ENCODE measurements around the gene ECPAS. TPM values are rescaled to one million over a fixed set of nuclear protein-coding genes. Genes with fewer than 3 reads are reported as not detected.

ECPAS gene
- total and polyA plus RNA-seq, 2 donors from 2014 or later: 28.1 to 83.7 TPM

- H3K27ac ChIP-seq (ENCODE audit: low read depth in 2 of 2, low read length in 2 of 2): no peak overlapping the region
- no peak overlapping the region for H3K9ac ChIP-seq (ENCODE audit: low read length in 3 of 3)
- FAIRE-seq: no peak
- no peak for TF ChIP-seq CTCF (IDR thresholded peaks at IDR 0.05; ENCODE audit: borderline replicate concordance, extremely low read depth, insufficient read depth)
- no peaks in the 10 kb centered on the region for H3K27me3 ChIP-seq (ENCODE audit: control insufficient read depth, insufficient read depth, low read length)
- H3K9me3 ChIP-seq (ENCODE audit: control insufficient read depth in 2 of 3, insufficient read depth in 1 of 3, low read length in 3 of 3): no peaks in the 10 kb centered on the region
- no peaks in the 10 kb centered on the region for H3K4me1 ChIP-seq (ENCODE audit: control insufficient read depth in 2 of 3, insufficient read depth in 2 of 3, low read depth in 1 of 3, low read length in 3 of 3)
- intact Hi-C loops (cut with DNase I): no loop called here
- DNase-seq: no peak
- H3K36me3 ChIP-seq (ENCODE audit: control insufficient read depth in 2 of 3, insufficient read depth in 3 of 3, low read length in 3 of 3): peaks cover 5 to 57% (median 39%) of the 10 kb centered on the region in 3 donors
- H3K4me3 ChIP-seq (ENCODE audit: low read length in 3 of 3): no peak overlapping the region
Observed at GRCh38 chr9:111366978-111367377, 117.2 kb downstream of the ECPAS start.

GRCh38 chr9:111362526-111362925 lies 121.7 kb downstream of the ECPAS start:
- Histone ChIP-seq H3K9me3 (ENCODE audit: control insufficient read depth in 2 of 3, insufficient read depth in 1 of 3, low read length in 3 of 3) (no peaks in the 10 kb centered on the region), H3K4me1 (ENCODE audit: control insufficient read depth in 2 of 3, insufficient read depth in 2 of 3, low read depth in 1 of 3, low read length in 3 of 3) (no peaks in the 10 kb centered on the region), H3K9ac (ENCODE audit: low read length in 3 of 3) (no peak overlapping the region), H3K4me3 (ENCODE audit: low read length in 3 of 3) (no peak overlapping the region), H3K27ac (ENCODE audit: low read depth in 2 of 2, low read length in 2 of 2) (no peak overlapping the region), H3K27me3 (ENCODE audit: control insufficient read depth, insufficient read depth, low read length) (no peaks in the 10 kb centered on the region), H3K36me3 (ENCODE audit: control insufficient read depth in 2 of 3, insufficient read depth in 3 of 3, low read length in 3 of 3) (peaks cover 0 to 16% (median 15%) of the 10 kb centered on the region in 3 donors)
- FAIRE-seq (no peak), DNase-seq (no peak)
- intact Hi-C loops (cut with DNase I): no loop called here
- TF ChIP-seq CTCF (IDR thresholded peaks at IDR 0.05; ENCODE audit: borderline replicate concordance, extremely low read depth, insufficient read depth): no peak

GRCh38 chr9:111360881-111361280 lies 123.3 kb downstream of the ECPAS start:
- Histone ChIP-seq H3K9ac (ENCODE audit: low read length in 3 of 3) (no peak overlapping the region), H3K36me3 (ENCODE audit: control insufficient read depth in 2 of 3, insufficient read depth in 3 of 3, low read length in 3 of 3) (peaks cover 0 to 14% (median 7%) of the 10 kb centered on the region in 3 donors), H3K9me3 (ENCODE audit: control insufficient read depth in 2 of 3, insufficient read depth in 1 of 3, low read length in 3 of 3) (no peaks in the 10 kb centered on the region), H3K27me3 (ENCODE audit: control insufficient read depth, insufficient read depth, low read length) (no peaks in the 10 kb centered on the region), H3K4me1 (ENCODE audit: control insufficient read depth in 2 of 3, insufficient read depth in 2 of 3, low read depth in 1 of 3, low read length in 3 of 3) (no peaks in the 10 kb centered on the region), H3K4me3 (ENCODE audit: low read length in 3 of 3) (no peak overlapping the region), H3K27ac (ENCODE audit: low read depth in 2 of 2, low read length in 2 of 2) (no peak overlapping the region)
- no peak for DNase-seq
- TF ChIP-seq CTCF (IDR thresholded peaks at IDR 0.05; ENCODE audit: borderline replicate concordance, extremely low read depth, insufficient read depth): no peak
- intact Hi-C loops (cut with DNase I): no loop called here
- no peak for FAIRE-seq

Data from kidney (tissue), 14 donors.